Fibroblast of upper back skin (primary cell): ENCODE measurements around the gene ATP4A.

Experiments
- DNase-seq: peaks from one replicate; pipeline ENCODE4 v3.0.0-alpha.2; 2013

The ATP4A gene

DNA sequence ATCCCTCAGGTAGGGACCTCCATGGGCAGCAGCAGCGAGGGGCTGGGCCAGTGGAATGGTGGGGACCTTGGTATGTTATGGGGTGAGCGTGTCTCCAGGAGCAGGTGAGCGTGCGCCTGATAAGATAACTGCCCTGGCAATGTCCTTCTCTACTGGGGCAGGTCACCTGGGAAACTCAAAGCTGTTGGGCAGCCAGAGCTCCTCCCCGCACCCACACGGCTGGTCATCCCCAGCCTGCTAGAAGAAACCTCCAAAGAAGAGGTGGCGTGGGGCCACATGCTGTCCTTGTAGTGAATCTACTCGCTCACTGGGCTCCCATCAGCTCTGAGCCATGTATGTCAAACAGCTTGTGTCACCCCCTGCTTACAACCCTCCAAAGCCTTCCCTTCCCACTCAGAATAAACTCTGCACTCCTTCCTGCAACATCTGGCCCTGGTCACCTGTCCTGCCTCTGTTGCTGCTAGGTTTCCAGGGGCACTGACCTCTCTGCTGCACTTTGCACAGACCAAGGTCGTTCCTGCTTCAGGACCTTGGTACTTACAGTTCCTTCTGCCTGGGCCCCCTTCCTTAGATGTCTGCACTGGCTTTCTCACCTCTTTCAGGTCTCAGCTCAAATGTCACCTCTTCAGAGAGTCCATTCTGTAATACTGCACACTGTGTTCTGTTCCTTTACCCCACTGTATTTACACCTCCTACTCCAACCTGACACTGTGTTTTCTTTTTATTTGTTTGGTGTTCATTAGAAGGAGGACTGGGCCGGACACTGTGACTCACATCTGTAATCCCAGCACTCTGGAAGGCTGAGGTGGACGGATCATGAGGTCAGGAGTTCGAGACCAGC lies 1.8 kb upstream of the ATP4A start:
- no peak for DNase-seq

DNA sequence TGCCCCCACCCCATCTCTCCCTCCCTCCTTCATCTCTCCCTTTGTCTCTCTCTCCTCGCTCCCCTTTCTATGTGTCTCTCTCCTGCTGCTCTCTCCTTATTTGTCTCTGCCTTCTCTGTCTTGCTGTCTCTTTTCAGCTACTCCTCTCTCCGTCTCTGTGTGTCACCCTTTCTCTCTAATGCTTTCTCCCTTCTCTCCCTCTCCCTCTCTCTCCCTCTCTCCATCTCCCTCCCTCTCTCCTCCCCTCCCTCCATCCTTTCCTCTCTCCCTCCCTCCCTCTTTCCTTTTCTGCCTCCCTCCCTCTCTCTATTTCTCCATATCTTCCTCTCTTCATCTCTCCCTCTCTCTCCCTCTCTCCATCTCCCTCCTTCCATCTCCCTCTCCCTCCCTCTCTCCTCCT lies 682 bp downstream of the ATP4A start:
- DNase-seq: no peak

DNA sequence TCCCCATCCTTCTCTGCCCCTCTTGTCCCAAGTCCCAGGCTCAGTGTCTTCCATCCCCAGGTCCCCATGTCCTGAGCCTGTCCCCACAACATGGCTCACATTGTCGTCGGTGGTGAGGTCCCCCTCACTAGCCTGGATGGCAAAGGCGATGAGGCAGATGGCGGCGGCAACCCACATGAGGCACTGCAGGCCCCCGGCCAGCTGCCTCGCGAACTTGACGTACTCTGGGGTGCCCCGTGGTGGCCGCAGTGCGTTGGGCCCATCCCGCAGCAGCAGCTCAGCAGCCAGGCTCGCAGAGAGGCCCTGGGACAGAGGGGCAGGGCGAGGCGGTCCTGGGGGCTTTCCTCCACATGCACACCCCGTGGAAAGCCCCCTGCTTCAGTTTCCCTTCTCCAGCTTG lies 1.1 kb downstream of the ATP4A start:
- DNase-seq: no peak

DNA sequence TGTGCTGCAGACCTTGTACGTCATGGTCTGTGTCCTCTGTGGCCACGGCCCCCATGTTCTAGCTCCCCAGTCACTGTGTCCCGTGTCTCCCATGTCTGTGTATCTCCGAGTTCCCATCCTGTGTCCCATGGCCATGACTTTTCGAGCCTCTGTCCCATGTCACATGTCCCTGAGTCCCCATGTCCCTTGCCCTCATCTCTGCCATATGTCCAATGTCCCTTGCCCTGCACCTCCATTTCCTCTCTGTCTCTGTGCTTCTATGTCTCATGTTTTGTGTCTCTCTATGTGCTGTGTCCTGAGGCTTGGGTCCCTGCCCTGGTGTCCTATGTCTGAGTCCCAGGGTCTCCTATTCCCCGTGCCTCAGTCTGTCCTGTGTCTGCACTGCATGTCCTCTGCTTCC lies 2.0 kb downstream of the ATP4A start:
- DNase-seq: no peak

DNA sequence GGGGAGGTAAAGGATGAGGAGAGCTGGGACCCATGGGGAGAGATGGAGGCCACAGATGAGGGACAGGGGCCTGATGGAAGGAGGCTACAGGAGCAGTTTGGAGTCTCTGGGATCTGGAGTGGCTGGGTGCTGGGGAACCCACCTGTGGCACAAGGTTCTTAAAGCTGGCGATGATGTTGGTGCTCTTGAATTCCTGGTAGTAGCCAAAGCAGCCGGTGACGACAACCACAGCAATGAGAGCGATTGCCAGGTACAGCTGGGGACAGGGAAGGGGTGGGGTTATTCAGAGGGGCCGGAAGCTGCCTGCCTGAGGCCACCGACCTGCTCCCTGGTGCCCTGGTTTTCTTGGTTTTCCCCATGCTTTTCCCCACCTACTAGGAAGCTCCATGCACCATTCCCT lies 2.8 kb downstream of the ATP4A start:
- no peak for DNase-seq

DNA sequence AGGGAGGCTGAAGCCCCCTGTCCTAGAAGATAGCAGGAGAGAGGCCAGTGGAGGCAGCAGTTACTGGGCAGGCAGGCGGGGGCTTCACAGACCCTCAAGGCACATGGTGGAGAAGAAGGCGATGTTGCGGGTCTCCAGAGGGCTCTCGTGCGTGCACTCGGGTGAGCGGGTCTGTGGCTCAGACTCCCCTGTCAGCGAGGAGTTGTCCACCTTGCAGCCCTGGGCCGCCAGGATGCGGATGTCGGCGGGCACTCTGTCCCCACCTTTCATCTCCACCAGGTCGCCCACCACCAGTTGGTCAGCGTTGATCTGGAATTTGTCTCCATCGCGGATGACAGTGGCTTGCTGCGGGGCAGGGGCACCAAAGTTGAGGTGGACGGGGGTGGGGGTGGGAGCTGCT lies 3.2 kb downstream of the ATP4A start:
- DNase-seq: no peak

DNA sequence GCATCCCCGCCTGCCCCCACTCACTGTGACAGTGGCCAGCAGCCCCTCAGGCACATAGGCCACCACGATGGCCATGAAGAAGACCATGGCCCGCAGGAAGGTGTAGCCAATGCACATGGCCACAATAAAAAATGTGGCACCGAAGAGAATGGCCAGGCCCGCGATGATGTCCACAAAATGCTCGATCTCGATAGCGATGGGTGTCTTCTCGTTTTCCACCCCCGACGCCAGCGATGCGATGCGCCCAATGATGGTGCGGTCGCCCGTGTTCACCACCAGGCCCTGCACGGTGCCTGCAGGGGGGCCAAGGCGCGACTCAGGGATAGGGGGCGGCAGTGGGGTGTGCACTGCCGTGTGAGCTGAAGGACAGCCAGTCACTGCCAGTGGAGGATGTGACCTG lies 3.7 kb downstream of the ATP4A start:
- DNase-seq: no peak

DNA sequence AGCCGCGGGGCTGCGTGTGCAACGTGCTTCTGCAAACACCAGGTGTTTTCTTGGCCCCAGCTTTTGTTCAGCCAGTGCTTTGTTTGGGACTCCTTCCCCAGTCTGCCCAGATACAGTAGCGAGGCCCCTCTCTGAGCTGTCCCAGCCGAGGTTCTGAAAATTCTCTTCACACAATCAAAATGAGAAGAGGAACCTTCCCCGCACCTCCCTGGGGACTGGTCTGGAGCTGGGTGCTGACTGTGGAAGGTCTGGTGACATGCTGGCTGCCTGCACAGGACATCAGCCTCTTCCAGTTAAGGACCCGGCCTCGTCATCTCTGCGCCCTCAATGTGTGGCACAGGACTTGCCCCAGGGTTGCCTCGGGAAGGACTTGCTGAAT lies 4.2 kb downstream of the ATP4A start:
- DNase-seq: no peak

DNA sequence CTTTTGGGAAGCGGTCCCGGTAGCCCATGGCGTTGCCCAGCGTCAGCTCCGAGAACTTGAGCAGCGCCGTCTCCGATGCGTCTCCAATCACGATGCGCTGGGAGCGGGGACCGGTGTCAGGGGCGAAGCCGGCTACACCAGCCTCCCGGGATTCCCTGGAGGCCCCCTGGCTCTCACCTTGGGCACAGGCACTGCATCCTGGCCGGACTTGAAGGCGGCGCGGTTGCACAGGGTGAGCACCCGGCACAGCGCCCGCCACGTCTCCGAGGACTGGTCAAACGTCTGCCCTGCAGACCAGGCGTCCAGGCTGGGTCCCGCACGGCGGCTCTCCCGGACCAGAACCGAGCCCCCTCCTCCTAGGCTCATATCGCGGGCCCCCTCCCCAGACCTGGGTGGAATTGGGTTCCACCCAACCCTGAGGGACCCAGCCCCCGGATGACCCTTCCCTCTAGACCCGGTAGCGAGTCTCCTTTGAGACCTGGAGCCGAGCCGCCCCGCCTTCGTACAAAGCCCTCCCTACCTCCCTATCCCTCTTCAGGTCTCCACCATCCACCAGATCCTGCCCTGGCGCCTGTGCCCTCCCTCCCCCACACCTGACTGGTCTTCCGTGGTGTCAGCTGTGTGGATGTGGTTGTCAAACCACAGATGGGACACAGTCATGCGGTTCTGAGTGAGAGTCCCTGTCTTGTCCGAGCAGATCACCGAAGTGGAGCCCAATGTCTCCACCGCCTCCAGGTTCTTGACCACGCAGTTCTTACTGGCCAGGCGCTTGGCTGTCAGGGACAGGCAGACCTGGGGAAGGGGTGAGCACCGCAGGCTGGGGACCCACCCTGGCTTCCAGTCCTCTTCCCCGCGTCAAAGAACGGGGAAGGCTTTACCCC lies 4.8 kb downstream of the ATP4A start:
- no peak for DNase-seq

DNA sequence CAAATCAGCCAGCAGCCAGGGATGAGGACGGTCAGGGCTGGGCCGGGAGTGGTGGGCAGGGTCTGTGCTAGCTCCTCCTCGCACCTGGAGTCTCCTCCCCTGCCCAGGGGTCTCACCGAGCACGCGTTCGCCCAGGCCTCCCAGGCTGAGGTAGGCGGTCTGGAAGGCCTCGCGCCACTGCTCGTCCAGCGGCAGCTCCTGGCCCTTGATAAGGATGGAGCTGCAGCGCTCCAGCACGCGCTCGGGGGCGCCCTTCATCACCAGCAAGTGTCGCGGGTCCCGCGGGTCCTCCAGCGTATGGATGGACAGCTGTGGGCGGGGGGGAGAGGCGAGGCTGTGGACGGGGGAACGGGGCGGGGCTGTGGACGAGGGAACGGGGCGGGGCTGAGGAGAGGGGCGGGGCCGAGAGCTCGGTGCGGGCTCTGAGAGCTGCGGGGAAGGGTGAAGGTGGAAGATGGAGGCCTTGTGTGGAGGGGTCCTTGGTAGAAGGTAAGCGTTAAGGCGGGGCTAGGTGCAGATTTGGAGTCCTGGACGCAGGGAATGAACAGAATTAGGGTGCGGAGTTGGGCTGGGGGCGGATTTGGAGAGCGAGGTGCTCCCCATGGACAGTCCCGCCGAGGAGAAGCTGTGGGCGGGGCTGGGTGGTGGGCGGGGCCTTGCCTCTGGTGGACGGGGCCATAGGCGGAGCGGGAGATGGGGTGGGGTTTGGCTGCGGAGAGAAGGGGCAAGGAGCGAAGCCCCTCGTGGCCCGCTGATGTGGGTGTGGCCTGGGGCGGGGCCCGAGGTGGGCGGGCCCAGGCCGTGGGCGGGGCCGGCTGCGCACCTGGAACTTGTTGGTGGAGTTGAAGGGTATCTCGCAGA lies 5.7 kb downstream of the ATP4A start:
- DNase-seq: peak; percentile 39

DNA sequence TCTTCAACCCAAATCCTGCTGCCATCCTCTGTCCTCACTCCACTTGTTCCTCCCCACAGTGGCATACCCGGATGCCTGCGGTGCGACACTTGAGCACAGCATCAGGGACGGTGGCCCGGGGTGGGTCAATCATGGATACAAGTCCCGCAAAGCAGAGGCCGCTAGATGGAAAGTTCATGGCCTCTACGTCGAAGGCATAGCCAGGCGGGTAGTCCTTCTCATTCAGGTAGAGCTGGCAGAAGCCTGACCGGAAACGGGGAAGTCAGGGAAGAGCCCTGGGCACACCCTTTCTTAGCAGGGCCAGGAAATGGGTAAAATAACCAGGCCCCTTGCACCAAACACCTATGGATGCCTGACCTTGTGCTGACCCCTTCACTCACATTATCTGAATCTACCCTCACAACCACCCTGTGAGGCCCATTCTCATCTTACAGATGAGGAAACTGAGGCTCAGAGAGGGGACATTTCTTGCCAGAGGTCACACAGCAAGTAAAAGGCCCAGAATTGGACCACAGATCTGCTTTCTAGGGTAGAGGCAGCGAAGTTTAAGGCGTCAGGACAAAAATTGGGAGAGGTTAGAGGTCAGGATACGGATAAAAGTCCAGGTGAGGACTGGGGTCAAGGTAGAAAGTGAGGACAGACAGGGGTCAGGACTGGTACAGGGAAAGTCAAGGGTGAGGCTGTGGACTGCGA lies 6.5 kb downstream of the ATP4A start:
- no peak for DNase-seq

DNA sequence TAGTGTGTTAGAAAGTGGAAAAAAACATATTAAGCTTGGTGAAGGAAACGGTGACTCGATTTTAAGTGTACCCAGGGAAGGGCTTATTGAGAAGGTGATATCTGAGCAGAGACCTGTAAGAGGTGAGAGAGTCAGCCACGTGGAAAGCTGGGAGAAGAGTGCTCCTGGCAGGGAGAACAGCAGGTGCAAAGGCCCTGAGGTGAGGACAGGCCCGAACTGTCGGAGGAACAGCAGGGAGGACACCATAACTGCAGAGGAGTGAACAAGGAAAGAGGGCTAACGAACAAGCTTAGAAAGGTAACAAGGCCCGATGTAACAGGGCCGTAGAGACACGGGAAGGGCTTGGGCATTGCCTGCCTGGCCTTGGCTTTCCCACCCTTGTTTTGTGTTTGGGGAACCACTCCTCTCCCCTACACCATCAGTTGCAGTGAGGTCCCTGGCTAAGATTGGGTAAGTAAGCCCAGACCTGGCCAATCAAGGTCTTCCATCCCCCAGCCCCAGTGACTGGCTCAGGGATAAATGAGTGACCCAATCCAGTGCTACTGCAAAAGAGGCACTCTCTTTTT lies 7.3 kb downstream of the ATP4A start:
- no peak for DNase-seq

DNA sequence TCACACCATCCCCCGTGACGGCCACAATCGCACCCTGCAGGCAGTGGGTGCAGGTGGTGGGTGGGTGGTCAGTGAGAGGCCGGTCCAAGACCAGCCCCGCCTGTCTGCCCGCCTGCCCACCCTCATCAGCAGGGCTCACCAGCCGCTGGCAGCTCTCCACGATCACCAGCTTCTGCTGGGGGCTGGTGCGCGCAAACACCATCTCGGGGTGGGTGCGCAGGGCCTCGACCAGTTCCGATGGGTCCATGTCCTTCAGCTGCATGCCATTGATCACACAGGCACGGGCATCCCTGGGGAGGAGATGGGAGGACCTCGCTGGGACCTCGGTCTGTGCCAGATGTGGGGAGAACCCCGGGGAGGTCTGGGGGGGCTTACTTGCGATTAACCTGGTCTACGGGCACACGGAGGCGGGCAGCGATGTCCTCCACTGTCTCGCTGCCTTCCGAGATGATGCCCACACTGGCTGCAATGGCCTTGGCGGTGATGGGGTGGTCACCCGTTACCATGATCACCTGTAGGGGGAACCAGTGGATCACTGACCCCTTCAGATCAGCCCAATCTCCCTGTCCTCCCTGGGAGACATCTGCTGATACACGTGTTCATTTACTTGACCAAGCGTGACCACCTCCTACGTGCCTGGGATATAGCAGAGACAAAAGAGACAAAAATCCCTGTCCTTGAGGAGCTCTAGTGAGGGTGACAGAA lies 8.0 kb downstream of the ATP4A start:
- peak; percentile 17 for DNase-seq

DNA sequence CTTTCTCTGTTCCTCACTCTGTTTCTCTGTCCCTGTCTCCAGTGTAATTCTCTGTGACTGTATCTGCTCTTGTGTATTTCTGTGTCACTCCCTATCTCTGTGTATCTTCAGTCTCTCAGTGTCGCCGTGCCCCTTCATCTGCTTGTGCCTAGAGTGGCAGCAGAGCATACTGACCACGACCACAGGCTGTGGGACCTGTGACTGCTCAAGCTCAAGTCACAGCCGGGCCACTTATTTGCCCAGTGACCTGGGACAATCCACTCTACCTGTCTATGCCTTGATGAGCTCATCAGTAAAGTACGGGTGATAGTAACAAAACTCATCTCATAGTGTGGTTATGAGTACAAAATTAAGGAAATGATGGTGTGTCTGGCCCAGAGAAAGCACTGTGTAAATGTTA lies 9.4 kb downstream of the ATP4A start:
- no peak for DNase-seq

DNA sequence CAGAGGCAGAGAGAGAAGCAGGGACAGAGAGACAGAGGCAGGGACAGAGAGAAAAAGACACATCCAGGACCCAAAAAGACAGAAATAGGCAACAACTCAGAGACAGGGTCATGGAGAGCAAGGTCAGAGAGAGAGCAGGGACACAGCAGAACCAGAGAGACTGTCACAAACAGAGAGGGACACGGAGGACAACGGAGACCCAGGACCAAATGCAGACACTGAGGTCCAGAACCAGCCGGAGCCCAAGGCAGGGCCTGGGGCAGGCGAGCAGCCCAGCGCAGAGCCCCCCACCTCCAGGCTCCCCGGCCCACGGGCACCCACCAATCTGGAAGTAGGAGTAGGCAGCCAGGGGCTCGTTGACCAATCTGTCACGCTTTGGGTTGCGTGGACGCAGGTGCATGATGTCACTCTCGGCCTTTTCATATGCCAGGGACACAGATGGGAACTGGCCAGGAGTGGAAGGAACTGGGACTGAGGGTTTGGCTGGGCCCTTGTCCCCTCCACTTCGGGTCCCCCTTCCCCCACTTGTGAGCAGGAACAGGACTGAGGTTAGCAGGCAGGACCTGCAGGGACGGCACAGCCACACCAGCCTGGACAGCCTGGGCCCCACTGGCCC lies 10.0 kb downstream of the ATP4A start:
- no peak for DNase-seq

DNA sequence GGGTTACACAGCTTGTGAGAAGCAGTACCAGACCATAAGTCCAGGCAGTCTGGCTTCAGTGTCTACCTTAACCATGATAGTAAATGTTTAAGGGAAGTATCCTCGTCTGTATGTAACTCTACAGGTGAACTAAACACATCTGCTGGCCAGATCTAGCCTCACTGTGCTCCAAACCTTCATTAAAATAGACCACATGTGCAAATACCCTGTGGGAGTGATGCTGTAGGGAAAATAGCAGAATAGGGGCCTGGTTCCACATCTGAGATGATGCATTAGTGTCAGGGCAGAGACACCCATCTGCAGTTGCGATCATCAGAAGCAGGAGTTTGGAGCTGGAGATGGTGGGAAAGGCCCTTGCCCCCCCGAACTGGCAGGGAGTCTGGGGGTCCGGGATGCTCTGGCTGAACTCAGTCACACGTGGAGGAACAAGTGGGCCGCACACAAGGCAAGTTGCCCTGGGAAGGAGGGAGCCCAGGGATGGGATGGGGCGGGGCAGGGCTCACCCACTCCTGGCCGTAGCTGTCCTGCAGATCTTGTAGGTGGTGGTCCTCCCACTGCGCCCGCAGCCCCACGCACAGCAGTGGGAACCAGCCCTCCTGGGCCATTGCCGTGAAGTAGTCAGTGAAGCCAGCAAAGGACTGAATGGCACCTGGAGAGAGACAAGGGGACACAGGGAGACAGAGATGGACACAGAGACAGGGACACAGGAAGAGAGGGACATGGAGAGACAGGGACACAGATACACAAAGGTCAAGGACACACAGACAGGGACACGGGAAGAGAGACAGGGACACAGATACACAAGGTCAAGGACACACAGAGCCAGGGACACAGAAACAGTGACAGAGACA lies 10.7 kb downstream of the ATP4A start:
- no peak for DNase-seq

DNA sequence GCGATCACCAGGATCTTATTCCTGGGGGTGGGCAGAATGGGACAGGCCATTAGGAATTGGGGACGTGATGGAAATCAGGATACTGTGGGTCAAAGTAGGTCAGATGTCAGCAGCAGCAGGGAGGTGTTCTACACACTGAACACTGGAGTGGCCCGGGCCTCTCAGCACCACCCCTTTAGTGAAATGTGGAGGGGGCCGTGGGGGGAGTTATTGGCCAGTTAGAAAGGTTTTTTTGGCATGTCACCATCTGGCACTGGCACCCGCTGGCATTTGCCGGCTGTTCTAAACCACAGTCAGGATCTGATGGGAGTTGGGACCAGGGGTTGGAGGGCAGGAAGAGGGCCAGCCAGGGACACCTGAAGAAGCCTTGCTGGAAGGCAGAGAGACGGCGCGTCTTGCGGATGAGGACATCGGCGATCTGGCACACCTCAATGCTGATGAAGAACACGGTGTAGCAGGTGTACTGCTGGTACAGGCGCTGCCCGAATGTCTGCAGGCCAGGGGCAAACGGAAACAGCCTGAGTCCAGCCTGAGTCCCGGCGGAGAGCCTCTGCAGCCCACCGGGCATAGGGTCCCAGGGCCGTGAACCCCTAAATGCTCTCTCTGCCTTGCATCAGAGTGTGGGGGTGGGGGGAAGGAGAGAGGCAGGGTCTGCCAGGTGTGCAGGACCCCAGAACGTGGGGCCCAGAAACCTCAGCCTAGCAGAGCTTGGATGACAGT lies 12.2 kb downstream of the ATP4A start:
- DNase-seq: no peak

DNA sequence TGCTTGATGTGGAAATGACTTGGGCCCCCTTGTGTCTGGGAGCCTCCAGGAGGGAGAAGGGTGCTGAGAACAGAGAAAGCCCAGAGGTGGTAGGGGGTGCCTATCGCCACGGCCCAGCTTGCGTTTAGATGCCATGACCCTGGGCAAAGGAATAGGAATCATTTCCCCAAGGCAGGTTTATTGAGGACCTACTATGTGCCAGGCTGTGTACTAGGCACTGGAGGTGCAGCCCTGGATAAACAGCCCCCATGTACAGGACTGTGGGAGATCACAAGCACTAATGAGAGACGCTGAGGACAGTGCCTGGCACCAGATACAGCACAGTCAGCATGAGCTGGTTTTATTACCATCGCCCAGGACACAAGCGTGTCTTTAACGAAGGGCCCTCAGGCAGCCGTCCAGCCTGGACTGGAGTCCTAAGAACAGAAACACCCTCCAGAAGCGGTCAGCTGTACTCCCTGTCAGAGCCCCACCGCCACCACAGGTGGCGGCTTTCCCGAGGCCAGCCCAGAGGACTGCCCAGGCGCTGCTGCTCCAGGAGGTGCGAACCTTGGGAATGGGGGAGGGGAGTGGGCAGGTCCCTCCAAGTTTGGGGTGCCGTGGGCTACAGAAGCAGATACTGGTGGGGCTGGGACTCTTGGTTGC lies 13.5 kb downstream of the ATP4A start:
- no peak for DNase-seq
